HG03066 (cell line): ENCODE measurements around the gene CTRB1.
"Not testable (repeated sequence)": the region's sequence is repeated elsewhere in the genome, so short reads cannot be mapped to it uniquely, and the experiment has no call there.

ENCODE experiments used
- ATAC-seq: cut with Tn5 transposase; IDR thresholded peaks from one replicate; pipeline ENCODE4 v1.9.1; 2021; ENCODE audit warnings: low read depth; ENCODE audit not compliant: unreplicated experiment

The CTRB1 gene

GRCh38 chr16:75203667-75204409 lies 14.9 kb upstream of the CTRB1 start:
- ATAC-seq, result no peak

GRCh38 chr16:75204410-75204758 lies 14.4 kb upstream of the CTRB1 start:
- ATAC-seq, result no peak

- not testable (repeated sequence) for ATAC-seq
Observed at GRCh38 chr16:75204905-75205304, 13.9 kb upstream of the CTRB1 start.

- not testable (repeated sequence) for ATAC-seq
Observed at GRCh38 chr16:75205438-75205837, 13.3 kb upstream of the CTRB1 start.

- not testable (repeated sequence) for ATAC-seq
Observed at GRCh38 chr16:75205961-75206748, 12.6 kb upstream of the CTRB1 start.

- ATAC-seq, result no peak
Observed at GRCh38 chr16:75206749-75207451, 11.9 kb upstream of the CTRB1 start, which contains the start of gene CTRB2. Gene CTRB2 (minus strand): TSS chr16:75207161. CDS start chr16:75207141, 20 bp downstream.

- no peak for ATAC-seq
Observed at GRCh38 chr16:75207831-75208230, 11.0 kb upstream of the CTRB1 start.

GRCh38 chr16:75208242-75208825 lies 10.5 kb upstream of the CTRB1 start:
- no peak for ATAC-seq

- no peak for ATAC-seq
Observed at GRCh38 chr16:75208861-75209505, 9.8 kb upstream of the CTRB1 start.

- ATAC-seq, result not testable (repeated sequence)
Observed at GRCh38 chr16:75209514-75209913, 9.3 kb upstream of the CTRB1 start.

- no peak for ATAC-seq
Observed at GRCh38 chr16:75209944-75210343, 8.8 kb upstream of the CTRB1 start.

GRCh38 chr16:75211286-75211685 lies 7.5 kb upstream of the CTRB1 start:
- not testable (repeated sequence) for ATAC-seq

GRCh38 chr16:75216127-75216526 lies 2.7 kb upstream of the CTRB1 start:
- no peak for ATAC-seq

- no peak for ATAC-seq
Observed at GRCh38 chr16:75216576-75216975, 2.2 kb upstream of the CTRB1 start.

- no peak for ATAC-seq
Observed at GRCh38 chr16:75217389-75217851, 1.4 kb upstream of the CTRB1 start.

GRCh38 chr16:75219088-75219487 lies 300 bp downstream of the CTRB1 start:
- ATAC-seq, result no peak

GRCh38 chr16:75219838-75220237 lies 1.1 kb downstream of the CTRB1 start:
- peak; percentile 52 for ATAC-seq

- ATAC-seq, result no peak
Observed at GRCh38 chr16:75222271-75222783, 3.5 kb downstream of the CTRB1 start.

GRCh38 chr16:75223129-75223528 lies 4.3 kb downstream of the CTRB1 start:
- not testable (repeated sequence) for ATAC-seq
